ENCODE data around the gene BBS4. TPM values are rescaled to one million over a fixed set of nuclear protein-coding genes. Genes with fewer than 3 reads are reported as not detected.

Gene BBS4
- total and polyA plus RNA-seq, 2 donors (not counting 3 experiments of a cell fraction or from before 2014, with no cell fraction given): 6.8 to 7.5 TPM

DNA sequence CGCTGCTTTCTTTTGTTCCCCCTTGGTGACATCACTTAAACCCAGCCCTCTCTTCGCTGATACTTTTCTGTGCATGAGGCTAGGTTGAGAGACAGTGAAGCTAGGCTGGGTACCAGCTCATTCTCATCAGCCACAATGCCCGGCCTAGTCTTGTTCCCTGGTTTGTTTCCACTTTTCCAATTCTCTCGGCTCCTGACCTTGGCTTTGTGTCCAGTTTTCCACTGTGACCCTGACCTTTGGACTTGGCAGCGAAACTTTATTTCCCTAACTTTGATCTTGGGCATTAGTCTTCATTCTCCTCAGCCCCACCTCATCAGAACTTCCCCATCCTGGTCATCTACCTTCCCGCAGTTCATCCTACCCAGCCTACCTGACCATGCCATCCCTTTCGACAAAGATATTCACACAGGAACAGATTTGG, 98.5 kb downstream of the BBS4 start:
- intact Hi-C loops (cut with micrococcal nuclease): loop anchor here (1.0 to 10.0 kb wide), 6 partner anchors 62 to 850 kb away; partner anchors contain the start of genes BBS4, HIGD2B and NPTN
- no peaks in the 10 kb centered on the region for H3K9me1 ChIP-seq (replicated peaks; ENCODE audit: control insufficient read depth, extremely low read depth, insufficient read depth, low read length)
- peak overlapping the region; percentile 79 for H3K9ac ChIP-seq (replicated peaks; ENCODE audit: extremely low read depth, insufficient read depth, low read length)
- peaks cover 10% of the 10 kb centered on the region for H3K4me1 ChIP-seq (ENCODE audit: control insufficient read depth, extremely low read depth, insufficient read depth, low read length)
- H3K36me3 ChIP-seq (ENCODE audit: control insufficient read depth in 2 of 2, extremely low read depth in 1 of 2, insufficient read depth in 2 of 2, low read length in 2 of 2): no peaks in the 10 kb centered on the region
- no peaks in the 10 kb centered on the region for H3K9me3 ChIP-seq (replicated peaks; ENCODE audit: control insufficient read depth, insufficient read depth, low read length)
- H4K20me1 ChIP-seq (replicated peaks; ENCODE audit: control insufficient read depth, extremely low read depth, insufficient read depth, low read length): no peaks in the 10 kb centered on the region
- BruUV-seq (replicated peaks): no TSS peak
- peak overlapping the region in 2 of 3 experiments; percentile 61 to 91 for H3K4me3 ChIP-seq (replicated peaks in 1 of 3; ENCODE audit: insufficient read depth in 1 of 3, low read depth in 1 of 3, low read length in 3 of 3)
- H2AFZ ChIP-seq (ENCODE audit: low read depth, low read length): peak overlapping the region; percentile 97
- ChIA-PET CTCF (interaction anchor here (0.7 to 3.1 kb wide), 6 partner anchors 9 to 297 kb away, joined by 3 to 20 read pairs (median 3); partner anchors contain the start of genes BBS4 and HIGD2B), POLR2A (no interaction called here)
- H3K79me2 ChIP-seq (ENCODE audit: control insufficient read depth, insufficient read depth, low read length): peaks cover 21% of the 10 kb centered on the region
- no peak for TF ChIP-seq GATA2 (IDR thresholded peaks at IDR 0.05; ENCODE audit: insufficient read depth, insufficient read length, low read depth, low read length)
- no peak for TF ChIP-seq FOS (IDR thresholded peaks at IDR 0.05; ENCODE audit: borderline replicate concordance, insufficient read depth, low read length)
- DNase-seq (ENCODE audit: low read depth, low spot score): no peak
- H3K27me3 ChIP-seq (ENCODE audit: control insufficient read depth in 2 of 2, insufficient read depth in 2 of 2, low read length in 2 of 2): peaks cover 14 to 22% of the 10 kb centered on the region in 2 experiments
- dilution Hi-C loops (cut with MboI; ENCODE audit: extremely low pct_ligation_motif_present, low sequenced_read_pairs): no loop called here
- peak overlapping the region; percentile 61 for H3K27ac ChIP-seq (ENCODE audit: insufficient read depth, low read depth, low read length)
- no peak for FAIRE-seq
- peak overlapping the region; percentile 77 for H3K4me2 ChIP-seq (ENCODE audit: insufficient read depth, low read length)

GRCh38 chr15:72785432-72785831, 99.4 kb downstream of the BBS4 start:
- Histone ChIP-seq H3K4me2 (ENCODE audit: insufficient read depth, low read length) (no peak overlapping the region), H3K9me1 (replicated peaks; ENCODE audit: control insufficient read depth, extremely low read depth, insufficient read depth, low read length) (no peaks in the 10 kb centered on the region), H4K20me1 (replicated peaks; ENCODE audit: control insufficient read depth, extremely low read depth, insufficient read depth, low read length) (no peaks in the 10 kb centered on the region), H3K4me3 (replicated peaks in 1 of 3; ENCODE audit: insufficient read depth in 1 of 3, low read depth in 1 of 3, low read length in 3 of 3) (no peak overlapping the region), H3K9me3 (replicated peaks; ENCODE audit: control insufficient read depth, insufficient read depth, low read length) (no peaks in the 10 kb centered on the region), H3K4me1 (ENCODE audit: control insufficient read depth, extremely low read depth, insufficient read depth, low read length) (peaks cover 10% of the 10 kb centered on the region), H3K9ac (replicated peaks; ENCODE audit: extremely low read depth, insufficient read depth, low read length) (no peak overlapping the region), H3K79me2 (ENCODE audit: control insufficient read depth, insufficient read depth, low read length) (peaks cover 19% of the 10 kb centered on the region), H3K27me3 (ENCODE audit: control insufficient read depth in 2 of 2, insufficient read depth in 2 of 2, low read length in 2 of 2) (peaks cover 17 to 26% of the 10 kb centered on the region in 2 experiments), H3K27ac (ENCODE audit: insufficient read depth, low read depth, low read length) (no peak overlapping the region), H3K36me3 (ENCODE audit: control insufficient read depth in 2 of 2, extremely low read depth in 1 of 2, insufficient read depth in 2 of 2, low read length in 2 of 2) (no peaks in the 10 kb centered on the region), H2AFZ (ENCODE audit: low read depth, low read length) (no peak overlapping the region)
- intact Hi-C loops (cut with micrococcal nuclease): loop anchor here (2.0 to 10.0 kb wide), 2 partner anchors 487 to 849 kb away; partner anchors contain the start of gene NPTN
- ChIA-PET POLR2A (no interaction called here), CTCF (interaction anchor here (1.0 to 1.1 kb wide), 2 partner anchors 185 to 297 kb away, joined by 3 to 6 read pairs; no protein-coding TSS in a partner anchor)
- no TSS peak for BruUV-seq (replicated peaks)
- no peak for TF ChIP-seq FOS (IDR thresholded peaks at IDR 0.05; ENCODE audit: borderline replicate concordance, insufficient read depth, low read length)
- no peak for TF ChIP-seq GATA2 (IDR thresholded peaks at IDR 0.05; ENCODE audit: insufficient read depth, insufficient read length, low read depth, low read length)
- no peak for TF ChIP-seq POLR2AphosphoS5 (IDR thresholded peaks at IDR 0.05; ENCODE audit: insufficient read depth, low read depth, low read length)
- no peak for TF ChIP-seq MYC (IDR thresholded peaks at IDR 0.05; ENCODE audit: low read depth, low read length)
- TF ChIP-seq POLR2A (IDR thresholded peaks at IDR 0.05; ENCODE audit: low read depth, low read length): no peak
- TF ChIP-seq, protein P1, sequence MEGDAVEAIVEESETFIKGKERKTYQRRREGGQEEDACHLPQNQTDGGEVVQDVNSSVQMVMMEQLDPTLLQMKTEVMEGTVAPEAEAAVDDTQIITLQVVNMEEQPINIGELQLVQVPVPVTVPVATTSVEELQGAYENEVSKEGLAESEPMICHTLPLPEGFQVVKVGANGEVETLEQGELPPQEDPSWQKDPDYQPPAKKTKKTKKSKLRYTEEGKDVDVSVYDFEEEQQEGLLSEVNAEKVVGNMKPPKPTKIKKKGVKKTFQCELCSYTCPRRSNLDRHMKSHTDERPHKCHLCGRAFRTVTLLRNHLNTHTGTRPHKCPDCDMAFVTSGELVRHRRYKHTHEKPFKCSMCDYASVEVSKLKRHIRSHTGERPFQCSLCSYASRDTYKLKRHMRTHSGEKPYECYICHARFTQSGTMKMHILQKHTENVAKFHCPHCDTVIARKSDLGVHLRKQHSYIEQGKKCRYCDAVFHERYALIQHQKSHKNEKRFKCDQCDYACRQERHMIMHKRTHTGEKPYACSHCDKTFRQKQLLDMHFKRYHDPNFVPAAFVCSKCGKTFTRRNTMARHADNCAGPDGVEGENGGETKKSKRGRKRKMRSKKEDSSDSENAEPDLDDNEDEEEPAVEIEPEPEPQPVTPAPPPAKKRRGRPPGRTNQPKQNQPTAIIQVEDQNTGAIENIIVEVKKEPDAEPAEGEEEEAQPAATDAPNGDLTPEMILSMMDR (IDR thresholded peaks at IDR 0.05; ENCODE audit: extremely low read depth in 1 of 2, insufficient read depth in 1 of 2, low read depth in 1 of 2, low read length in 2 of 2): no peak
- no peak for TF ChIP-seq MAX (IDR thresholded peaks at IDR 0.05; ENCODE audit: insufficient read depth, insufficient read length)
- TF ChIP-seq EZH2 (IDR thresholded peaks at IDR 0.05; ENCODE audit: borderline replicate concordance, low read depth, low read length, severe bottlenecking): no peak
- TF ChIP-seq JUN (IDR thresholded peaks at IDR 0.05; ENCODE audit: borderline replicate concordance, insufficient read depth, insufficient read length, low read depth): no peak
- no peak for DNase-seq (ENCODE audit: low read depth, low spot score)
- dilution Hi-C loops (cut with MboI; ENCODE audit: extremely low pct_ligation_motif_present, low sequenced_read_pairs): no loop called here
- no peak for FAIRE-seq
